GM23338 (cell line): Measurements from ENCODE around the gene IFT74. TPM values are rescaled to one million over a fixed set of nuclear protein-coding genes. Genes with fewer than 3 reads are reported as not detected.

Source experiments
- ATAC-seq: fragments of 200-7000 bp; cut with Tn5 transposase; 3 replicates; pipeline ENCODE4 v1.9.1; 2020
- DNase-seq: peaks from one replicate; pipeline ENCODE4 v3.0.0-alpha.2; 2015; ENCODE audit warnings: low spot score
- H2AFZ ChIP-seq: fragments of 200-600 bp; sonication (generic); 2 replicates; pipeline ENCODE4 v1.8.0; 2016; ENCODE audit warnings: antibody characterized with exemption, mild to moderate bottlenecking, moderate library complexity
- H3F3A ChIP-seq: fragments of 200-600 bp; sonication (generic); replicated peaks from 2 replicates; pipeline ENCODE4 v1.8.0; 2017; ENCODE audit warnings: antibody characterized with exemption, mixed run types, low read depth
- H3K27ac ChIP-seq: fragments of 200-600 bp; sonication (generic); 2 replicates; pipeline ENCODE4 v1.6.1; 2016; ENCODE audit warnings: low read depth
- H3K27me3 ChIP-seq: fragments of 200-600 bp; sonication (generic); 2 replicates; pipeline ENCODE4 v1.8.0; 2016; ENCODE audit warnings: mild to moderate bottlenecking, mixed run types, moderate library complexity; ENCODE audit not compliant: insufficient read depth
- H3K36me3 ChIP-seq: fragments of 200-600 bp; sonication (generic); 2 replicates; pipeline ENCODE4 v1.8.0; 2016; ENCODE audit warnings: mild to moderate bottlenecking; ENCODE audit not compliant: insufficient read depth
- H3K4me1 ChIP-seq: fragments of 200-600 bp; sonication (generic); 2 replicates; pipeline ENCODE4 v1.8.0; 2016; ENCODE audit warnings: mild to moderate bottlenecking, moderate library complexity; ENCODE audit not compliant: insufficient read depth
- H3K4me2 ChIP-seq: fragments of 200-600 bp; sonication (generic); 2 replicates; pipeline ENCODE4 v1.7.1; 2017; ENCODE audit warnings: mixed run types
- H3K4me3 ChIP-seq: fragments of 200-600 bp; sonication (generic); 2 replicates; pipeline ENCODE4 v1.6.1; 2016; ENCODE audit warnings: mixed run types
- H3K79me2 ChIP-seq: fragments of 200-600 bp; sonication (generic); replicated peaks from 2 replicates; pipeline ENCODE4 v1.8.0; 2017; ENCODE audit warnings: mild to moderate bottlenecking; ENCODE audit not compliant: insufficient read depth
- H3K9me2 ChIP-seq: fragments of 200-600 bp; sonication (generic); 2 replicates; pipeline ENCODE4 v1.8.0; 2017; ENCODE audit not compliant: insufficient read depth
- H4K20me1 ChIP-seq: fragments of 200-600 bp; sonication (generic); replicated peaks from 2 replicates; pipeline ENCODE4 v1.8.0; 2017; ENCODE audit warnings: mild to moderate bottlenecking; ENCODE audit not compliant: insufficient read depth
- H3K27ac Mint-ChIP-seq: 2 replicates; pipeline ENCODE4 v1.8.0; 2020; ENCODE audit warnings: inconsistent platforms, mild to moderate bottlenecking, moderate library complexity, mixed read lengths
- H3K27me3 Mint-ChIP-seq: 3 replicates; pipeline ENCODE4 v1.8.0; 2022; ENCODE audit warnings: low read depth, mild to moderate bottlenecking, moderate library complexity, mixed read lengths, inconsistent platforms; ENCODE audit not compliant: insufficient read depth, poor library complexity
- H3K36me3 Mint-ChIP-seq: 3 replicates; pipeline ENCODE4 v1.8.0; 2021; ENCODE audit warnings: low read depth, mild to moderate bottlenecking, inconsistent platforms, moderate library complexity, mixed read lengths
- H3K4me1 Mint-ChIP-seq: 3 replicates; pipeline ENCODE4 v1.8.0; 2020; ENCODE audit warnings: mild to moderate bottlenecking, inconsistent platforms, mixed read lengths
- H3K4me3 Mint-ChIP-seq: 3 replicates; pipeline ENCODE4 v1.8.0; 2021; ENCODE audit warnings: moderate library complexity, mild to moderate bottlenecking, inconsistent platforms, mixed read lengths
- H3K9me3 Mint-ChIP-seq: 3 replicates; pipeline ENCODE4 v1.8.0; 2020; ENCODE audit warnings: moderate library complexity, mild to moderate bottlenecking, inconsistent platforms, mixed read lengths
- CREB1 ChIP-seq: fragments of 250-450 bp; sonication (Bioruptor Pico); IDR thresholded peaks from 2 replicates; pipeline ENCODE4 v1.5.0; 2020; ENCODE audit warnings: low read depth, mild to moderate bottlenecking, moderate library complexity
- CTCF ChIP-seq, 2 experiments: fragments of 200-600 bp in 1 of 2; sonication (generic) in 1 of 2; conservative IDR thresholded peaks; 2 replicates each; pipeline versions ENCODE4 v1.5.1 to v1.6.1; 2016 to 2017; ENCODE audit warnings: antibody characterized with exemption in 2 of 2, low read depth in 2 of 2, mild to moderate bottlenecking in 2 of 2, moderate library complexity in 1 of 2
- ETS1 ChIP-seq: IDR thresholded peaks from 2 replicates; pipeline ENCODE4 v1.6.1; 2016; ENCODE audit warnings: antibody characterized with exemption
- EZH2 ChIP-seq: fragments of 200-600 bp; sonication (generic); IDR thresholded peaks from one replicate; pipeline ENCODE4 v1.8.0; 2017; ENCODE audit warnings: antibody characterized with exemption, mild to moderate bottlenecking, low read depth; ENCODE audit not compliant: unreplicated experiment
- EZH2phosphoT487 ChIP-seq: fragments of 200-600 bp; sonication (generic); IDR thresholded peaks from one replicate; pipeline ENCODE4 v1.8.1; 2018; ENCODE audit warnings: antibody characterized with exemption; ENCODE audit not compliant: unreplicated experiment
- JUNB ChIP-seq: IDR thresholded peaks from one replicate; pipeline ENCODE4 v1.6.1; 2016; ENCODE audit warnings: antibody characterized with exemption; ENCODE audit not compliant: unreplicated experiment
- NANOG ChIP-seq: IDR thresholded peaks from 2 replicates; pipeline ENCODE4 v1.6.1; 2016; ENCODE audit warnings: antibody characterized with exemption, borderline replicate concordance
- POLR2AphosphoS5 ChIP-seq: IDR thresholded peaks from 2 replicates; pipeline ENCODE4 v1.6.1; 2016; ENCODE audit warnings: antibody characterized with exemption, low read depth
- REST ChIP-seq: IDR thresholded peaks from one replicate; pipeline ENCODE4 v1.6.1; 2018; ENCODE audit warnings: antibody characterized with exemption; ENCODE audit not compliant: unreplicated experiment
- STAT1 ChIP-seq: IDR thresholded peaks from one replicate; pipeline ENCODE4 v1.6.1; 2016; ENCODE audit warnings: antibody characterized with exemption; ENCODE audit not compliant: unreplicated experiment
- ZNF114 ChIP-seq: fragments of 250-450 bp; sonication (Bioruptor Pico); IDR thresholded peaks from 2 replicates; pipeline ENCODE4 v1.5.0; 2020; ENCODE audit warnings: mild to moderate bottlenecking, moderate library complexity
- ZNF331 ChIP-seq: fragments of 250-450 bp; sonication (Bioruptor Pico); IDR thresholded peaks from 2 replicates; pipeline ENCODE4 v1.5.0; 2020; ENCODE audit warnings: low read depth, mild to moderate bottlenecking, moderate library complexity
- ZNF462 ChIP-seq: fragments of 250-450 bp; sonication (Bioruptor Pico); IDR thresholded peaks from 2 replicates; pipeline ENCODE4 v1.5.0; 2020; ENCODE audit warnings: mild to moderate bottlenecking, moderate library complexity
- polyA plus RNA-seq: library from polyadenylated mRNA; unstranded; fragments of >200 nt; fragmentation: Nextera tagmentation; extraction: Ambion mirVana; gene quantifications from 2 replicates; pipeline ENCODE4 v1.2.1, GENCODE V29; 2016
- total RNA-seq: library from RNA; depleted of rRNA; stranded (reverse); fragments of >200 nt; shearing (Covaris generic); gene quantifications from 2 replicates; pipeline ENCODE4 v1.2.3, GENCODE V29; 2014

IFT74 gene
- total and polyA plus RNA-seq, 2 experiments from 2014 or later = 14.6 to 30.0 TPM

GRCh38 chr9:27042476-27042875, 86.3 kb downstream of the IFT74 start:
- H3K4me3 ChIP-seq = no peak overlapping the region
- H3K9me3 Mint-ChIP-seq = no peaks in the 10 kb centered on the region
- ATAC-seq = no peak

More at GRCh38 chr9:27042476-27042875, 86.3 kb downstream of the IFT74 start:
- no peak for DNase-seq
- peaks cover 2% of the 10 kb centered on the region for H3K27me3 Mint-ChIP-seq
- 0 out of 2 replicates have a peak, but pooled peaks cover 3% of the 10 kb centered on the region for H4K20me1 ChIP-seq
- H3K79me2 ChIP-seq = no peaks in the 10 kb centered on the region
- no peak overlapping the region for H2AFZ ChIP-seq
- no peak overlapping the region for H3K27ac ChIP-seq
- no peaks in the 10 kb centered on the region for H3K27me3 ChIP-seq
- H3K27ac Mint-ChIP-seq = no peak overlapping the region
- no peaks in the 10 kb centered on the region for H3K36me3 ChIP-seq
- no peak overlapping the region for H3K4me3 Mint-ChIP-seq
- H3K4me1 Mint-ChIP-seq = no peaks in the 10 kb centered on the region
- no peaks in the 10 kb centered on the region for H3K4me1 ChIP-seq
- H3K4me2 ChIP-seq = no peak overlapping the region
- TF ChIP-seq REST (no peak), ZNF114 (CRISPR knock-in tag) (no peak), STAT1 (no peak), ZNF462 (CRISPR knock-in tag) (no peak), NANOG (no peak), EZH2phosphoT487 (no peak), JUNB (no peak), CTCF (conservative IDR thresholded peaks at IDR 0.05; ENCODE audit: low read depth in 2 of 2) (no peak), EZH2 (no peak), CREB1 (CRISPR knock-in tag) (no peak), POLR2AphosphoS5 (no peak), ZNF331 (CRISPR knock-in tag) (no peak), ETS1 (no peak)
- H3K9me2 ChIP-seq = no peaks in the 10 kb centered on the region
- H3K36me3 Mint-ChIP-seq = no peaks in the 10 kb centered on the region
- H3F3A ChIP-seq = no peaks in the 10 kb centered on the region
